Stimulated activated naive CD8-positive, alpha-beta T cell treated with anti-CD3 and anti-CD28 coated beads, Interleukin-15, Interleukin-2, amounts not matched to agents 100 ng/mL and 50 ng/mL, for 24 hours (primary cell): Measurements from ENCODE around the gene HNRNPA1.

Source experiments
- H3K27ac Mint-ChIP-seq: one replicate; pipeline ENCODE4 v1.8.0; 2021; ENCODE audit warnings: mild to moderate bottlenecking, mixed read lengths
- H3K27me3 Mint-ChIP-seq: one replicate; pipeline ENCODE4 v1.8.0; 2021; ENCODE audit warnings: mixed read lengths
- H3K36me3 Mint-ChIP-seq: one replicate; pipeline ENCODE4 v1.8.0; 2021; ENCODE audit warnings: low read depth, mixed read lengths
- H3K4me1 Mint-ChIP-seq: one replicate; pipeline ENCODE4 v1.8.0; 2021; ENCODE audit warnings: low read depth, mixed read lengths
- H3K4me3 Mint-ChIP-seq: one replicate; pipeline ENCODE4 v1.8.0; 2021; ENCODE audit warnings: mild to moderate bottlenecking, mixed read lengths
- H3K9me3 Mint-ChIP-seq: one replicate; pipeline ENCODE4 v1.8.0; 2021; ENCODE audit warnings: mixed read lengths

The HNRNPA1 gene

DNA sequence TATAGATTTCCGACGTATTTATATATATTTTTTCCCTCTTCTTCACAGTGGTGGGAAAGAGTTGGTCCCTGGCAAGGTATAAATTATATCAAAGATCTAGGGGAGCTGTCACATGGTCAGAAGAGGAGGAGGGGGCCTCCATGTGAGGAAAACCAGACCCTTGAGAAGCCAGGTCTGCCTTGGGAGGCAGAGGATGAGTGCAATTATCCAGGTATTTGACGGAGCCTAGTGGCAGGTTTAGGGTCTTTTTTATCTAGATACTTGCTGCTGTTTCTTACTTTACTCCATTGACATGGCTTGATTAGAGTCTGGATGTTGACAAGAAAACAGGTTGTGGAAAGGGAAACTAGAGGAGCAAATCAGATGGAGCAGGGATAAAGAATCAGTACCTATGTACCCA lies 49.9 kb downstream of the HNRNPA1 start:
- Mint-ChIP-seq H3K4me3 (no peak overlapping the region), H3K27me3 (no peaks in the 10 kb centered on the region), H3K9me3 (no peaks in the 10 kb centered on the region), H3K36me3 (peaks cover 5% of the 10 kb centered on the region), H3K4me1 (peaks cover 55% of the 10 kb centered on the region), H3K27ac (peak overlapping the region; percentile 56)

DNA sequence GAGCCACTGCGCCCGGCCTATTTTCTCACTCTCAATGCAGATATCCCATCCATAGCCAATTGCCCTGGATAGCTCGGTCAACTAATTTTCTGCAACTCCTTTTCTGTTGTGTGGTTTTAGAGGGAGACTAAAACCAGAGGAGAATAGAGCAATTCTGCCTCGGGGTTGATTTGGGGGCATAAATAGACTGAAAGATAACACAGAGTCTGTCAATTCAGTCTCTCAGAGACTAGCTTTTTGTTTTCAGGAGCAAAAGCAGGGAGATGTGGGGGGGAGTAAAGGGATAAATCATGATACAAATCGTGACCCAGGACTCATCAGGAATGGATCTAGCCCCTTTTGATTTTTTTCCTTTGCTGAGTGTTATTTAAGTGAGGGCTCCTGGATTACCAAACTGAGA lies 50.9 kb downstream of the HNRNPA1 start:
- Mint-ChIP-seq H3K27me3 (no peaks in the 10 kb centered on the region), H3K9me3 (no peaks in the 10 kb centered on the region), H3K27ac (peak overlapping the region; percentile 52), H3K4me3 (no peak overlapping the region), H3K4me1 (peaks cover 48% of the 10 kb centered on the region), H3K36me3 (peaks cover 5% of the 10 kb centered on the region)

DNA sequence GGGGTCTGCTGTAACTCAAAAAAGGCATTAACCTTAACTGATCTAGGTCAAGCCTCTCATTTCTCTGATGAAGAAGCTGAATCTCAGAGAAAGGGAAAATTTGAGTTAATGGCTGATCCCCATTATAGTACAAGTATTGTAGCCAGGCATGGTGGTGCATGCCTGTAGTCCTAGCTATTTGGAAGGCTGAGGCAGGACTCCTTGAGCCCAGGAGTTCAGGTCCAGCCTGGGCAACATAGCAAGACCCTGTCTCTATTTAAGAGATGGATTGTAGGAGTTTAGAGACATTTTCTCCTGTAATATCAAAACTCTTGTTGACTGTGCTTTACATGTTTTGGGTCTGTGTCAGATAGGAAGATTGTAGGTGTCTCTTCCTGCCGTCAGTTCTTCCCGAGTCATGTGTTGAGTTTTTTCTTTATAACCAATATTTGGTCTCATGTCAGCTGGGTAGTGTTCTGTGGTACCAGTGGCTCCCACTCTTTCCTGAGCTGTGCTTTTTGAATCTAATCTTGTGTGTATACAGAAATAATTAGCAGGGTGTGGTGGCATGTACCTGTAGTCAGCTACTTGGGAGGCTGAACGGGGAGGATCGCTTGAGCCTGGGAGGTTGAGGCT lies 53.0 kb downstream of the HNRNPA1 start:
- no peak overlapping the region for H3K27ac Mint-ChIP-seq
- H3K4me1 Mint-ChIP-seq: peaks cover 39% of the 10 kb centered on the region
- H3K4me3 Mint-ChIP-seq: no peak overlapping the region
- H3K27me3 Mint-ChIP-seq: no peaks in the 10 kb centered on the region
- H3K36me3 Mint-ChIP-seq: peaks cover 5% of the 10 kb centered on the region
- H3K9me3 Mint-ChIP-seq: no peaks in the 10 kb centered on the region
